Activated T-cell treated with anti-CD3 and anti-CD28 coated beads, Interleukin-2, amount 50 U/mL, for 48 hours (primary cell): ENCODE data around the gene ATP8B3.
A peak's percentile ranks its signal among the peaks of the same experiment; 100 is the strongest.

Experiments
- DNase-seq, 2 experiments: peaks; one replicate each; pipeline ENCODE4 v3.0.0-alpha.2; 2020

The ATP8B3 gene

DNA sequence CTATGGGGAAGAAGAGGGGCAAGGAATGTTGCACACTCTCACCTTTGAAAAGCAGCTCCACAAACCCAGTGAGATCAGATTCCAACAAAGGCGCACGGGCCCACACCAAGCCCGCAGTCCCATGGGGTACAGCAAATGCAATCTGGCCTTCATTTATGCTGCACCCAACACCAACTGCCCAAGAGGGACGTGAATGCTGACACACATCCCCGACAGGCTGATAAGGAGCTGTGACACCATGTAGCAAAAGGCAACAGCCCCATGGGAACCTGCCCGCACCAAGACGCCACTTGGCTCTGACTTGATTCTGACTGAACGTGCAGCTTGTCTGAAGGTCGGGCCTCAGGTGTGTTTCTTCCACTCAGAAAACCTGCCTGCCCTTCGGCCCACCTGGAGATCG, 18.9 kb upstream of the ATP8B3 start:
- DNase-seq = no peak

GRCh38 chr19:1830568-1830967, 18.5 kb upstream of the ATP8B3 start:
- DNase-seq = no peak

DNA sequence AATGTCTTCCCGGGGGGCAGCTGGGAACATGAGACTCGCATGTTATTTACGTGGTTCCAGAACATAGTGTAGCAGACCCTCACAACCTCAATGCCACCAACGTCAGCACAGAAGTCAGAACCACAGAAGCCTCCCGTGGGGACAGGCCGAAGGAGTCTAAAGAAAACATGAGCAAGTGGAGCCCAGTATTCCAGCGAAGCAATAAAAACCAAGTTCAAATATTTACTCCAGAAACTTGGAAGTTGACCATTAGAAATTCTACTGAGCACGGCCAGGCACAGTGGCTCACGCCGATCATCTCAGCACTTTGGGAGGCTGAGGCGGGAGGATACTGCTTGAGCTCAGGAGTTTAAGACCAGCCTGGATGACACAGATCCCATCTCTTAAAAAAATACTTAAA, 17.9 kb upstream of the ATP8B3 start:
- no peak for DNase-seq

GRCh38 chr19:1828279-1829238, 16.5 kb upstream of the ATP8B3 start:
- DNase-seq = no peak

- DNase-seq = no peak
These were observed 15.6 kb upstream of the ATP8B3 start for GRCh38 chr19:1827566-1828278.

GRCh38 chr19:1826557-1827521, 14.8 kb upstream of the ATP8B3 start:
- DNase-seq = no peak

- DNase-seq = peak; percentile 84 to 85
These were observed 14.0 kb upstream of the ATP8B3 start for GRCh38 chr19:1825909-1826556.

GRCh38 chr19:1824252-1824622, 12.2 kb upstream of the ATP8B3 start:
- DNase-seq = no peak

- DNase-seq = no peak
These were observed 11.6 kb upstream of the ATP8B3 start for GRCh38 chr19:1823539-1824251.

DNA sequence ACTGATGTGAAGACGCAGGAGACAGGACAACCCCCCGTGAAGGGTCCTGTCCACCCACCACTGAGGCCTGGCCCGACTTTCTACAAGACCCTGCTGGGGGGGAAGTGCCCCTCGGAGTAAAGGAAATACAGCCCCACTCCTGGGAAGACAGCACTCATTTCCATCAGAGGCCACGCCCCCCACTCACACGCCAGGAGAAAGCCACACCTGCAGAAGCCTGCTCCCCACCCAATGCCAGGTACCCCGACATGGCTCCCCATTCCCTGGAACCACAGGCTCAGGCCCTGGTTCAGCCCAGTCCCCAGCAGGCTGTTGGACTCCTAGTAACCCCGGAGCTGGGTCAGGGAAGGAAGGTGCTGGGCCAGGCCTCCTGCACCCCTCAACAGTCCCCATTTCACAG, 10.9 kb upstream of the ATP8B3 start:
- DNase-seq = no peak

GRCh38 chr19:1822210-1822609, 10.1 kb upstream of the ATP8B3 start:
- DNase-seq = no peak

- DNase-seq = no peak
These were observed 7.5 kb upstream of the ATP8B3 start for GRCh38 chr19:1819341-1820255.

DNA sequence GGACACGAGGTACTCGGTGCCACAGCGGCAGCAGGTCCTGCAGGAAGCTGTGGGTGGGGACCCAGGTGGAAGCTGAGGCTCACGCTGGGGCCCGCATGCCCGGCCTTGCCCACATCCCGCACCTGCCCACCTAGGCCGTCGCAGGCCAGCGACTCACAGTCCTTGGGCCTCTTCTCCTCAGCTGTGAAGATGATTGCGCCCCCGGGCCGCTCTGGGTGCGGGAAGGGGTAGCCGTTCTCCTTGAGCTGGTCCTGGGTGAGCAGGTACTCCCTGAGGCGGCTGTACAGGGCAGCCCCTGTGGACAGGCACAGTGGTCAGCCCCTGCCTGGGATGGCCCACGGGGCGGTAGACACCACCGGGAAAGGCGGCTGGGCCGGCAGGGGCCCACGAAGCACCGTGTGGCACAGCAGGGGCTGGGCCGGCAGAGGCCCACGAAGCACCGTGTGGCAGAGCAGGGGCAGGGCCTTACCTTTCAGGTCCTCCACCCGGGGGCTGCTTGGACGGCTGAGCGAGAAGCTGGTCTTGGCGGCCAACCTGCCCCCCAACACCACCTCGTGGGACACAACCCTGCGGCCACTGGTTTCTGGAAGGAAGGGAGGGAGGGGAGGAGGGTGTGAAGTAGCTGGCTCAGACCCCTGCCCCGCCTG, 6.6 kb upstream of the ATP8B3 start:
- DNase-seq = no peak

DNA sequence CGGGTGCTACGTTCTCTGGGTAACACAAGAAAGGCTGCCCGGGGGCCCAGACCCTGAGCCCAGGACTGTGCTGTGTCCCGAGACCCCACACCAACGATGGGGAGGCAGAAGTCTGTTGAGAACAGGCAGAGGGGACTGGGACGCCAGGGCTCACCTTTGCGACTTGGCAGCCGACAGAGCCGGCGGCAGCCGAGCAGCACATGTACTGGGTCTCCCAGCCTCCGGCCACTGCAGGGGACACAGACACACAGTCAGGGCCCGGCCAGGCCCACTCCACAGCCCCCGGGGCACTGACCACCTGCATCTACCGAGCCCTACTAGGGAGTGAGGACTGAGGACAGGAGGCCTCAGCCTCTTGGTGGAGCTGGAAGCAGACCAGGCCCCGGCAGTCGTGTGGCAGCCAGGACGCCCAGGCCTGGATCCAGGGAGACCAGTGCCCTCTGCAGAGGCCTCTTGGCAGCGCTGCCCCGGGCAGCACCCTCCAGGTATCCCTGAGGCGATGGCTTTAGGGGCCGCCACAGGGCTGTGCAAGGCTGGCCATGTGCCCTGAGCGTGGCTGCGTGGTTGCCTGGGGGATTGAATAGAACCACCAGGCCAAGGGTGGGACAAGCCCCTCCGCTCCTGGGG, 5.6 kb upstream of the ATP8B3 start:
- no peak for DNase-seq

DNA sequence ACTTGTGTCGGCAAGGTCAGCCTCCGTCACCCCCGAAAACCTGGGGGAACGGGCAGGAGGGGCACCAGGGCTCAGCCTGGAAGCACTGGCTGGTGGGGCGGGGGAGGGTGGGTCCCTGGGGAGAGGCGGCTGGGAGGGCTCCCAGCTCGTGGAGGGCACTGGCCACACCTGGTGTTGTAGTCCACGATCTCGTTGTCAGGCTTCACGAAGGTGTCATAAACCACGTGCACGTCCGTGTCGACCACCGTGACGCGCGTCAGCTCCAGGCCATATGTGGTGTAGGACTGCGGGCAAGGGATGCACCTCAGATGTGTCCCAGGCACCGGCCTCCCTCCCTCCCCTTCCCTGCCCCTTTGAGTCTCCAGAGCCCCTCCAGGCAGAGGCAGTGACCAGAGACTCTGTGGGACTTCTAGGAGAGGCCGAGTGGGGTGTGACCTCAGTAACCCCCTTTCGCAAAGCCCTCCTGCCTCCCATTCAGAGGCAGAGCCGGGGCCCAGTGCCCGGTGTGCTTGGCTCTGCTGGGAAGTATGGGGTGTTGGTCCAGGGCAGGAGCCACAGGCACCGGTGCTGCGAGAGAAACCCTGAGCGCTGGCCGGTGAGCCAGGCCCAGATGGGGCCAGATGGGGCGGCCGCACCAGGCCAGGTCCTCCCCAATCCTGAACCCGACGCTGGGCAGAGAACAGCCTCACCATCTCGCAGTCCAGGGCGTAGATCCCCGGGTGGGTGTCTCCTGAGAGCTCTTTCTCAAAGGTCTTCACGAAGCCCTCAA, 4.6 kb upstream of the ATP8B3 start:
- DNase-seq = no peak

- no peak for DNase-seq
These were observed 3.8 kb upstream of the ATP8B3 start for GRCh38 chr19:1815605-1816529.

GRCh38 chr19:1814833-1815604, 2.9 kb upstream of the ATP8B3 start:
- no peak for DNase-seq
